IMR-90 (cell line): ENCODE results near the gene SCP2D1. TPM values are rescaled to one million over a fixed set of nuclear protein-coding genes. Genes with fewer than 3 reads are reported as not detected.

ENCODE experiments used
- ATAC-seq: fragments of 200-7000 bp; cut with Tn5 transposase; 2 replicates; pipeline ENCODE4 v1.9.1; 2020; ENCODE audit warnings: low read depth, mild to moderate bottlenecking, moderate library complexity
- Bru-seq: library from RNA; stranded (reverse); fragments of 400-500 nt; gene quantifications from one replicate; lab custom pipeline; 2021; lab: Mats Ljungman, UMichigan
- BruChase-seq, 2 experiments: library from RNA; stranded (reverse); fragments of 400-500 nt; gene quantifications; one replicate each; lab custom pipeline; 2021; lab: Mats Ljungman, UMichigan
- BruUV-seq: library from RNA; stranded (reverse); fragments of 400-500 nt; replicated peaks from 2 replicates; lab custom pipeline; 2021; lab: Mats Ljungman, UMichigan
- CTCF ChIA-PET: fragments of 300-600 bp; formaldehyde crosslinking; extraction: SDS; loops from one replicate; lab custom pipeline; 2021; ENCODE audit warnings: antibody characterized with exemption; lab: Yijun Ruan, JAX
- POLR2A ChIA-PET: fragments of 300-600 bp; sonication (Branson Sonifier 250); formaldehyde crosslinking; loops from one replicate; lab custom pipeline; 2022; ENCODE audit warnings: antibody characterized with exemption; ENCODE audit not compliant: unreplicated experiment; lab: Charles Lee
- DNase-seq: peaks from one replicate; pipeline ENCODE4 v3.0.0; 2013
- H2AFZ ChIP-seq: replicated peaks from 2 replicates; pipeline ENCODE3; 2013; ENCODE audit warnings: low read length, mild to moderate bottlenecking; ENCODE audit not compliant: poor library complexity
- H2AK5ac ChIP-seq: 2 replicates; pipeline ENCODE4 v1.6.1; 2013; ENCODE audit warnings: low read depth, low read length, inconsistent platforms
- H2AK9ac ChIP-seq: replicated peaks from 2 replicates; pipeline ENCODE3; 2013; ENCODE audit warnings: mild to moderate bottlenecking, low read depth, low read length, moderate library complexity; ENCODE audit not compliant: poor library complexity
- H2BK120ac ChIP-seq: 2 replicates; pipeline ENCODE4 v1.6.1; 2013; ENCODE audit warnings: low read depth, low read length, inconsistent platforms
- H2BK15ac ChIP-seq: 3 replicates; pipeline ENCODE4 v1.6.1; 2013; ENCODE audit warnings: low read depth, low read length, inconsistent platforms
- H2BK20ac ChIP-seq: 2 replicates; pipeline ENCODE4 v1.6.1; 2013; ENCODE audit warnings: low read depth, mild to moderate bottlenecking, inconsistent platforms, low read length, moderate library complexity
- H2BK5ac ChIP-seq: 2 replicates; pipeline ENCODE4 v1.6.1; 2013; ENCODE audit warnings: mild to moderate bottlenecking, low read depth, low read length, inconsistent platforms; ENCODE audit not compliant: poor library complexity, severe bottlenecking
- H3K14ac ChIP-seq: replicated peaks from 2 replicates; pipeline ENCODE4 v1.6.1; 2013; ENCODE audit warnings: low read depth, low read length, inconsistent platforms
- H3K18ac ChIP-seq: 2 replicates; pipeline ENCODE4 v1.6.1; 2013; ENCODE audit warnings: low read depth, low read length, control low read depth
- H3K23ac ChIP-seq: 2 replicates; pipeline ENCODE4 v1.6.1; 2013; ENCODE audit warnings: low read depth, low read length, inconsistent platforms
- H3K27ac ChIP-seq: 2 replicates; pipeline ENCODE4 v1.5.1; 2013; ENCODE audit warnings: mild to moderate bottlenecking, control low read depth, low read length; ENCODE audit not compliant: insufficient read depth
- H3K27me3 ChIP-seq: 2 replicates; pipeline ENCODE4 v1.6.1; 2013; ENCODE audit warnings: low read length; ENCODE audit not compliant: control insufficient read depth, insufficient read depth
- H3K36me3 ChIP-seq: 2 replicates; pipeline ENCODE4 v1.6.1; 2013; ENCODE audit warnings: low read length, mixed read lengths; ENCODE audit not compliant: control insufficient read depth, insufficient read depth
- H3K4ac ChIP-seq: 2 replicates; pipeline ENCODE4 v1.6.1; 2013; ENCODE audit warnings: low read depth, low read length, inconsistent platforms
- H3K4me1 ChIP-seq: 2 replicates; pipeline ENCODE4 v1.6.1; 2013; ENCODE audit warnings: low read length, mixed read lengths; ENCODE audit not compliant: control insufficient read depth, insufficient read depth
- H3K4me2 ChIP-seq: 2 replicates; pipeline ENCODE4 v1.6.1; 2013; ENCODE audit warnings: low read depth, mild to moderate bottlenecking, control low read depth, low read length, moderate library complexity
- H3K4me3 ChIP-seq: 2 replicates; pipeline ENCODE4 v1.5.1; 2013; ENCODE audit warnings: low read depth, mild to moderate bottlenecking, control low read depth, low read length, moderate library complexity; ENCODE audit not compliant: insufficient read depth
- H3K56ac ChIP-seq: 2 replicates; pipeline ENCODE4 v1.6.1; 2013; ENCODE audit warnings: low read length, inconsistent platforms; ENCODE audit not compliant: insufficient read depth; ENCODE audit errors: extremely low read depth
- H3K79me1 ChIP-seq, 2 experiments: 2 replicates each; pipeline ENCODE4 v1.6.1; 2013; ENCODE audit warnings: low read length in 2 of 2, inconsistent platforms in 1 of 2, low read depth in 1 of 2
- H3K9ac ChIP-seq: 2 replicates; pipeline ENCODE4 v1.6.1; 2013; ENCODE audit warnings: low read depth, low read length, control low read depth
- H3K9me1 ChIP-seq: 2 replicates; pipeline ENCODE4 v1.6.1; 2013; ENCODE audit warnings: low read length, inconsistent platforms; ENCODE audit not compliant: insufficient read depth
- H3K9me3 ChIP-seq: 2 replicates; pipeline ENCODE4 v1.6.1; 2013; ENCODE audit warnings: low read length; ENCODE audit not compliant: control insufficient read depth, insufficient read depth
- H4K20me1 ChIP-seq: 2 replicates; pipeline ENCODE4 v1.6.1; 2013; ENCODE audit warnings: low read length, inconsistent platforms; ENCODE audit not compliant: insufficient read depth
- H4K5ac ChIP-seq: 2 replicates; pipeline ENCODE4 v1.6.1; 2013; ENCODE audit warnings: mild to moderate bottlenecking, low read depth, low read length, control low read depth
- H4K8ac ChIP-seq, 2 experiments: 2 replicates each; pipeline ENCODE4 v1.6.1; 2013; ENCODE audit warnings: low read depth in 2 of 2, low read length in 2 of 2, control low read depth in 1 of 2, inconsistent platforms in 1 of 2
- H4K91ac ChIP-seq: 2 replicates; pipeline ENCODE4 v1.6.1; 2013; ENCODE audit warnings: low read depth, low read length, inconsistent platforms; ENCODE audit not compliant: insufficient read depth
- CEBPB ChIP-seq: IDR thresholded peaks from 2 replicates; pipeline ENCODE4 v1.6.1; 2012; ENCODE audit warnings: low read depth, low read length, improper control_type of control experiment
- CHD1 ChIP-seq: IDR thresholded peaks from 2 replicates; pipeline ENCODE4 v1.6.1; 2012; ENCODE audit warnings: low read depth, low read length, improper control_type of control experiment
- FOS ChIP-seq: fragments of 150-350 bp; IDR thresholded peaks from 2 replicates; pipeline ENCODE4 v1.6.1; 2016; ENCODE audit warnings: low read depth, low read length
- NFE2L2 ChIP-seq: fragments of 150-350 bp; IDR thresholded peaks from 2 replicates; pipeline ENCODE4 v1.6.1; 2016; ENCODE audit warnings: low read depth, mild to moderate bottlenecking, low read length
- POLR2A ChIP-seq: IDR thresholded peaks from 2 replicates; pipeline ENCODE4 v1.6.1; 2012; ENCODE audit warnings: mild to moderate bottlenecking, low read depth, low read length
- RCOR1 ChIP-seq: IDR thresholded peaks from 2 replicates; pipeline ENCODE4 v1.6.1; 2012; ENCODE audit warnings: mild to moderate bottlenecking, low read length, improper control_type of control experiment; ENCODE audit not compliant: insufficient replicate concordance
- SMC3 ChIP-seq: fragments of 150-350 bp; IDR thresholded peaks from 2 replicates; pipeline ENCODE4 v1.6.1; 2016; ENCODE audit warnings: low read depth, mild to moderate bottlenecking, antibody characterized with exemption, low read length, moderate library complexity
- WGBS, 2 experiments: methylation state at CpG; one replicate each; pipeline versions ENCODE4 v1.1.5 to v1.1.7; 2013; ENCODE audit warnings: missing lambda C conversion rate in 2 of 2; ENCODE audit not compliant: insufficient read length in 1 of 2; ENCODE audit errors: extremely low coverage in 2 of 2; 5-methylcytosine and 5-hydroxymethylcytosine counted together
- dilution Hi-C: fragments of 300-500 bp; cut with HindIII; formaldehyde crosslinking; loops from one replicate; pipeline ENCODE4 v1.14.3; 2018; ENCODE audit warnings: low sequenced_read_pairs; ENCODE audit not compliant: unreplicated experiment
- in situ Hi-C: fragments of 300-500 bp; cut with MboI; formaldehyde crosslinking; loops from 3 replicates; pipeline ENCODE4 v1.14.3; 2019; ENCODE audit warnings: low sequenced_read_pairs, inconsistent platforms, mixed read lengths
- intact Hi-C: fragments of 100-400 bp; cut with micrococcal nuclease; formaldehyde crosslinking; loops from 2 replicates; pipeline ENCODE4 v1.10.0; 2022
- long read RNA-seq: library from polyadenylated mRNA; unstranded; transcript quantifications from one replicate; pipeline ENCODE4 v2.0.0, GENCODE V29; 2021; ENCODE audit not compliant: unreplicated experiment
- polyA plus RNA-seq, 3 experiments: library from polyadenylated mRNA; depleted of rRNA; stranded (reverse); fragments of >200 nt; gene quantifications; 2 replicates each; pipeline ENCODE4 v1.2.3, GENCODE V29; 2012; ENCODE audit warnings: low replicate concordance in 1 of 3
- total RNA-seq: library from RNA; depleted of rRNA; stranded (reverse); fragments of >200 nt; gene quantifications from 2 replicates; pipeline ENCODE4 v1.2.3, GENCODE V29; 2012; rRNA removed
- TF ChIP-seq, protein P1 (sequence below): fragments of 150-350 bp; IDR thresholded peaks from 2 replicates; pipeline ENCODE4 v1.6.1; 2017; ENCODE audit warnings: mild to moderate bottlenecking, antibody characterized with exemption, low read length, low read depth
- TF ChIP-seq, protein P2 (sequence below): fragments of 150-350 bp; IDR thresholded peaks from 2 replicates; pipeline ENCODE4 v1.6.1; 2016; ENCODE audit warnings: low read depth, mild to moderate bottlenecking, low read length, moderate library complexity, borderline replicate concordance

SCP2D1 gene
- not detected in 2 replicates for total RNA-seq
- polyA plus RNA-seq (2012; rRNA removed) = not detected in 2 replicates
- polyA plus RNA-seq (2012; cell fraction: cytosol; rRNA removed) = not detected in 2 replicates
- polyA plus RNA-seq (2012; cell fraction: nucleus; rRNA removed; ENCODE audit: low replicate concordance) = not detected in 2 replicates
- Bru-seq, nascent RNA = not detected
- not detected for BruChase-seq, experiment 1, labeled RNA remaining after a 6-hour chase
- percentile 26 among the genes with signal in this experiment for BruChase-seq, experiment 2, labeled RNA remaining after a 2-hour chase
- long read RNA-seq = 0 reads

DNA sequence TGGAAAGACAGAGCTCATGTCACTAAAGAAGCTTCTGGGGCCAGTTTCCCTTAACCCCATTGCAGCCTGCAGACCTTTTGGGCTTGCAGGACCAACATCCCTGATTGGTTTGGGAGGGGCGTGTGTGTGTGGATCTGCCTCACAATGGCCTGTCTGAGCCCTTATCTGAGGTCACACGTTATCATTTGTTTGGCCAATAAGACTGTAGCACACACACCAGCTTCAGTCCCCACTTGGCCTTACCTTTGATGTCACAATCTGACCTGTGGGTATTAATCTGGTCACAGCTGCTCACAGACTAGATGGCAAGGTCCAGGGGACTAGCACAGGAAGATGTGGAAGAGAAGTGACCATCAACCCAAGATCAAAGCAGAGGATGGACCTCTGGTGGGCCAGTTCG lies at the start of gene SCP2D1:
Gene SCP2D1 (plus strand): TSS at position 301 of the 400 bp plus-strand sequence. CDS start 33 bp downstream, at position 334.
- Histone ChIP-seq H2BK15ac (no peak within 1 kb of the TSS), H2BK120ac (no peak within 1 kb of the TSS), H3K9me1 (no peaks in the 10 kb centered on the region; the same call in 1 of the 2 replicates), H3K4me1 (no peaks in the 10 kb centered on the region), H2AK5ac (no peak within 1 kb of the TSS), H3K4me2 (no peak within 1 kb of the TSS), H4K5ac (no peak within 1 kb of the TSS), H3K56ac (no peak within 1 kb of the TSS), H2AFZ (no peak within 1 kb of the TSS), H2AK9ac (no peak within 1 kb of the TSS), H4K91ac (no peak within 1 kb of the TSS), H4K8ac (no peak within 1 kb of the TSS), H3K4me3 (no peak within 1 kb of the TSS), H3K79me1 (no peaks in the 10 kb centered on the region), H3K23ac (no peak within 1 kb of the TSS), H3K27ac (no peak within 1 kb of the TSS), H3K18ac (no peak within 1 kb of the TSS), H4K20me1 (no peaks in the 10 kb centered on the region), H3K27me3 (peaks cover 2% of the 10 kb centered on the region; the same call in 1 of the 2 replicates), H3K9me3 (no peaks in the 10 kb centered on the region), H3K14ac (no peak within 1 kb of the TSS), H3K36me3 (no peaks in the 10 kb centered on the region), H2BK5ac (no peak within 1 kb of the TSS), H2BK20ac (no peak within 1 kb of the TSS), H3K4ac (no peak within 1 kb of the TSS), H3K9ac (no peak within 1 kb of the TSS)
- ATAC-seq (no peak), DNase-seq (no peak)
- ChIA-PET POLR2A (no interaction called here), CTCF (no interaction called here)
- no TSS peak for BruUV-seq
- no CpG with 5 or more reads among the region's 3 CpGs for WGBS, 2 experiments
- TF ChIP-seq FOS = no peak
- TF ChIP-seq CEBPB = no peak
- no peak for TF ChIP-seq CHD1
- no peak for TF ChIP-seq POLR2A
- no peak for TF ChIP-seq NFE2L2
- TF ChIP-seq, protein P1, sequence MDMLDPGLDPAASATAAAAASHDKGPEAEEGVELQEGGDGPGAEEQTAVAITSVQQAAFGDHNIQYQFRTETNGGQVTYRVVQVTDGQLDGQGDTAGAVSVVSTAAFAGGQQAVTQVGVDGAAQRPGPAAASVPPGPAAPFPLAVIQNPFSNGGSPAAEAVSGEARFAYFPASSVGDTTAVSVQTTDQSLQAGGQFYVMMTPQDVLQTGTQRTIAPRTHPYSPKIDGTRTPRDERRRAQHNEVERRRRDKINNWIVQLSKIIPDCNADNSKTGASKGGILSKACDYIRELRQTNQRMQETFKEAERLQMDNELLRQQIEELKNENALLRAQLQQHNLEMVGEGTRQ = no peak
- no peak for TF ChIP-seq SMC3
- TF ChIP-seq RCOR1 = no peak
- TF ChIP-seq, protein P2, sequence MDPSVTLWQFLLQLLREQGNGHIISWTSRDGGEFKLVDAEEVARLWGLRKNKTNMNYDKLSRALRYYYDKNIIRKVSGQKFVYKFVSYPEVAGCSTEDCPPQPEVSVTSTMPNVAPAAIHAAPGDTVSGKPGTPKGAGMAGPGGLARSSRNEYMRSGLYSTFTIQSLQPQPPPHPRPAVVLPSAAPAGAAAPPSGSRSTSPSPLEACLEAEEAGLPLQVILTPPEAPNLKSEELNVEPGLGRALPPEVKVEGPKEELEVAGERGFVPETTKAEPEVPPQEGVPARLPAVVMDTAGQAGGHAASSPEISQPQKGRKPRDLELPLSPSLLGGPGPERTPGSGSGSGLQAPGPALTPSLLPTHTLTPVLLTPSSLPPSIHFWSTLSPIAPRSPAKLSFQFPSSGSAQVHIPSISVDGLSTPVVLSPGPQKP = no peak
- intact Hi-C loops (no loop called here), in situ Hi-C loops (no loop called here), dilution Hi-C loops (no loop called here)
